K562 (cell line): Measurements from ENCODE around the gene DAP. TPM values are rescaled to one million over a fixed set of nuclear protein-coding genes. Genes with fewer than 3 reads are reported as not detected.

Experiments
- ATAC-seq: fragments of 200-7000 bp; cut with Tn5 transposase; 3 replicates; pipeline ENCODE4 v1.9.1; 2020; ENCODE audit warnings: moderate library complexity
- Bru-seq: library from RNA; stranded (reverse); fragments of 400-500 nt; gene quantifications from one replicate; lab custom pipeline; 2021; lab: Mats Ljungman, UMichigan
- BruChase-seq, 2 experiments: library from RNA; stranded (reverse); fragments of 400-500 nt; gene quantifications; one replicate each; lab custom pipeline; 2021; lab: Mats Ljungman, UMichigan
- BruUV-seq: library from RNA; stranded (reverse); fragments of 400-500 nt; replicated peaks from 2 replicates; lab custom pipeline; 2021; lab: Mats Ljungman, UMichigan
- CTCF ChIA-PET: fragments of 300-600 bp; formaldehyde crosslinking; extraction: SDS; loops from one replicate; lab custom pipeline; 2021; ENCODE audit warnings: low intra/inter-chr PET ratio; lab: Yijun Ruan, JAX
- POLR2A ChIA-PET: fragments of 300-600, 350-650 bp; sonication (Branson Sonifier 250); formaldehyde crosslinking; extraction: SDS; loops from one replicate; lab custom pipeline; 2021; ENCODE audit warnings: antibody characterized with exemption, inconsistent platforms; lab: Yijun Ruan, JAX
- DNase-seq, 4 experiments: peaks; one replicate each; pipeline versions ENCODE4 v3.0.0 to v3.0.0-alpha.2; 2011 to 2018; ENCODE audit warnings: low spot score in 3 of 4, mixed read lengths in 3 of 4; ENCODE audit errors: extremely low read depth in 1 of 4
- FAIRE-seq: peaks from 2 replicates; lab custom pipeline; 2011; peaks lifted over from hg19 to GRCh38; lab: Jason Lieb, UNC
- H2AFZ ChIP-seq: 2 replicates; pipeline ENCODE4 v1.6.0; 2011; ENCODE audit warnings: low read depth, low read length, control low read depth, inconsistent platforms
- H3K27ac ChIP-seq: fragments of 200-600 bp; 3 replicates; pipeline ENCODE4 v1.8.0; 2011; ENCODE audit warnings: low read depth, mild to moderate bottlenecking, control low read depth, inconsistent platforms, low read length, moderate library complexity, mixed read lengths; ENCODE audit errors: extremely low read depth
- H3K27me3 ChIP-seq, 2 experiments: fragments of 300-600 bp in 1 of 2; 2 replicates in 1 of 2; 3 replicates in 1 of 2; pipeline versions ENCODE4 v1.6.0 to v1.8.0; 2011; ENCODE audit warnings: inconsistent platforms in 2 of 2, low read length in 2 of 2, mild to moderate bottlenecking in 1 of 2, mixed read lengths in 1 of 2, moderate library complexity in 1 of 2; ENCODE audit not compliant: control insufficient read depth in 2 of 2, insufficient read depth in 2 of 2
- H3K36me3 ChIP-seq: fragments of 300-600 bp; 3 replicates; pipeline ENCODE4 v1.8.0; 2011; ENCODE audit warnings: mild to moderate bottlenecking, low read length, inconsistent platforms; ENCODE audit not compliant: control insufficient read depth, insufficient read depth
- H3K4me1 ChIP-seq, 2 experiments: fragments of 200-600 bp in 1 of 2; replicated peaks in 1 of 2; 2 replicates in 1 of 2; 3 replicates in 1 of 2; pipeline versions ENCODE4 v1.5.1 to v1.8.0; 2011; ENCODE audit warnings: inconsistent platforms in 2 of 2, low read length in 2 of 2, mild to moderate bottlenecking in 1 of 2, mixed read lengths in 1 of 2, moderate library complexity in 1 of 2; ENCODE audit not compliant: control insufficient read depth in 2 of 2, insufficient read depth in 2 of 2
- H3K4me2 ChIP-seq: 2 replicates; pipeline ENCODE4 v1.6.1; 2011; ENCODE audit warnings: low read length, control low read depth, inconsistent platforms, mixed read lengths; ENCODE audit not compliant: insufficient read depth
- H3K4me3 ChIP-seq: fragments of 200-600 bp; sonication (generic), shearing (Covaris generic); 2 replicates; pipeline ENCODE4 v1.5.1; 2016; ENCODE audit warnings: control low read depth, inconsistent platforms
- H3K79me2 ChIP-seq: fragments of 200-600 bp; 3 replicates; pipeline ENCODE4 v1.8.0; 2011; ENCODE audit warnings: low read length, inconsistent platforms; ENCODE audit not compliant: control insufficient read depth, insufficient read depth
- H3K9ac ChIP-seq, 2 experiments: 2 replicates each; pipeline versions ENCODE4 v1.6.0 to v1.6.1; 2011; ENCODE audit warnings: low read depth in 2 of 2, low read length in 2 of 2, control low read depth in 1 of 2, inconsistent platforms in 1 of 2, mild to moderate bottlenecking in 1 of 2, mixed read lengths in 1 of 2; ENCODE audit not compliant: insufficient read depth in 1 of 2
- H3K9me1 ChIP-seq: one replicate; pipeline ENCODE4 v1.6.0; 2011; ENCODE audit warnings: inconsistent platforms, mild to moderate bottlenecking, low read length, moderate library complexity; ENCODE audit not compliant: control insufficient read depth, insufficient read depth
- H3K9me3 ChIP-seq: replicated peaks from 2 replicates; pipeline ENCODE4 v1.5.1; 2011; ENCODE audit warnings: low read depth, low read length, inconsistent platforms; ENCODE audit not compliant: control insufficient read depth, insufficient read depth
- H4K20me1 ChIP-seq: replicated peaks from 2 replicates; pipeline ENCODE4 v1.6.1; 2011; ENCODE audit warnings: low read length, inconsistent platforms, mixed read lengths; ENCODE audit not compliant: control insufficient read depth, insufficient read depth
- CBX3 ChIP-seq, 2 experiments: IDR thresholded peaks; 1 replicate in 1 of 2; 2 replicates in 1 of 2; pipeline ENCODE4 v1.6.1; 2012; ENCODE audit warnings: inconsistent platforms in 2 of 2, low read length in 2 of 2, borderline replicate concordance in 1 of 2, control low read depth in 1 of 2
- MAZ ChIP-seq, 2 experiments: fragments of 450-650 bp in 1 of 2; sonication (generic) in 1 of 2; formaldehyde crosslinking; IDR thresholded peaks in 1 of 2; conservative IDR thresholded peaks in 1 of 2; 2 replicates each; pipeline versions ENCODE4 v1.4.0 to v1.5.0; 2020; ENCODE audit warnings: mild to moderate bottlenecking in 1 of 2, missing genetic modification reagents in 1 of 2
- RAD21 ChIP-seq, 2 experiments: fragments of 250-450 bp in 1 of 2; fragments of 450-650 bp in 1 of 2; sonication (Bioruptor Pico) in 1 of 2; formaldehyde crosslinking in 1 of 2; IDR thresholded peaks in 1 of 2; conservative IDR thresholded peaks in 1 of 2; 2 replicates each; pipeline versions ENCODE4 v1.4.0 to v1.8.0; 2020 to 2022; ENCODE audit warnings: mild to moderate bottlenecking in 2 of 2, moderate library complexity in 1 of 2
- RBFOX2 ChIP-seq: fragments of 200-400 bp; formaldehyde crosslinking; IDR thresholded peaks from 2 replicates; pipeline ENCODE4 v1.6.1; 2017; ENCODE audit warnings: low read depth, mild to moderate bottlenecking, low read length, moderate library complexity
- SMAD3 ChIP-seq: fragments of 450-650 bp; formaldehyde crosslinking; conservative IDR thresholded peaks from 2 replicates; pipeline ENCODE4 v1.4.0; 2020; ENCODE audit warnings: mild to moderate bottlenecking
- SMAD4 ChIP-seq: fragments of 250-450 bp; sonication (Bioruptor Pico); conservative IDR thresholded peaks from 2 replicates; pipeline ENCODE4 v1.8.0; 2021; ENCODE audit warnings: inconsistent platforms, mild to moderate bottlenecking, moderate library complexity
- SOX6 ChIP-seq: fragments of 450-650 bp; IDR thresholded peaks from 2 replicates; pipeline ENCODE4 v1.6.1; 2014; ENCODE audit warnings: mild to moderate bottlenecking
- ZNF354B ChIP-seq: fragments of 250-450 bp; sonication (Bioruptor Pico); IDR thresholded peaks from 2 replicates; pipeline ENCODE4 v1.4.0; 2020
- WGBS: fragments of 100-300 bp; shearing (Covaris generic); methylation state at CpG from one replicate; pipeline ENCODE4 v1.1.6; 2016; ENCODE audit warnings: low coverage, mixed read lengths; ENCODE audit not compliant: insufficient coverage; ENCODE audit errors: missing lambda C conversion rate; 5-methylcytosine and 5-hydroxymethylcytosine counted together
- in situ Hi-C: fragments of 300-500 bp; cut with MboI; formaldehyde crosslinking; loops from 4 replicates; pipeline ENCODE4 v1.15.0; 2018; ENCODE audit warnings: inconsistent platforms, mixed read lengths
- intact Hi-C: fragments of 100-400 bp; cut with micrococcal nuclease; formaldehyde crosslinking; loops from 2 replicates; pipeline ENCODE4 v1.14.2; 2022
- long read RNA-seq, 3 experiments: library from polyadenylated mRNA in 2 of 3; library from RNA in 1 of 3; unstranded in 2 of 3; stranded (forward) in 1 of 3; transcript quantifications; one replicate each; pipeline ENCODE4 v2.0.0, GENCODE V29; 2019 to 2022
- polyA minus RNA-seq, 3 experiments: library from RNA; depleted of rRNA, polyadenylated mRNA; stranded (reverse); fragments of >200 nt; gene quantifications; 2 replicates each; pipeline ENCODE4 v1.2.3, GENCODE V29; 2011
- polyA plus RNA-seq, 8 experiments: library from polyadenylated mRNA; depleted of rRNA in 4 of 8; stranded (reverse) in 5 of 8; unstranded in 3 of 8; fragments of >200 nt; fragmentation: Nextera tagmentation in 2 of 8; fragmentation: Illumina TruSeq in 1 of 8; extraction: Ambion mirVana in 2 of 8; extraction: Trizol in 1 of 8; gene quantifications; 2 replicates each; pipeline versions ENCODE4 v1.2.1 to v1.2.3, GENCODE V29; 2011 to 2014; ENCODE audit warnings: inconsistent platforms in 1 of 8, missing spikeins in 1 of 8
- total RNA-seq, 7 experiments: library from RNA; depleted of rRNA in 6 of 7; stranded (reverse); fragments of >200 nt in 6 of 7; fragmentation: Illumina TruSeq in 2 of 7; extraction: Trizol in 2 of 7; gene quantifications; 2 replicates each; pipeline versions ENCODE4 v1.2.1 to v1.2.3, GENCODE V29; 2011 to 2021; ENCODE audit warnings: low replicate concordance in 1 of 7

Gene DAP
- 60.9 and 94.0 TPM in 2 replicates for total RNA-seq (2011; cell fraction: chromatin; rRNA removed; ENCODE audit: low replicate concordance)
- 39.0 and 46.8 TPM in 2 replicates for total RNA-seq (2011; cell fraction: nucleolus; rRNA removed)
- 92.2 and 142 TPM in 2 replicates for total RNA-seq (2011; cell fraction: nucleoplasm; rRNA removed)
- total RNA-seq (2014; rRNA removed) (31.3 and 36.1 TPM in 2 replicates), total RNA-seq (2014; rRNA removed; fragmentation: Illumina TruSeq; extraction: Trizol) (33.6 and 34.5 TPM in 2 replicates), total RNA-seq (2015; rRNA removed; fragmentation: Illumina TruSeq; extraction: Trizol) (27.3 and 28.7 TPM in 2 replicates), total RNA-seq (2021) (118 and 129 TPM in 2 replicates), polyA plus RNA-seq (2011; rRNA removed) (51.9 and 61.8 TPM in 2 replicates), polyA plus RNA-seq (2014; fragmentation: Illumina TruSeq; extraction: Trizol) (151 and 157 TPM in 2 replicates), polyA plus RNA-seq (2014; fragmentation: Nextera tagmentation; extraction: Ambion mirVana) (10 to 100 TPM; 14.1 to 21.7 TPM), polyA plus RNA-seq (2014; rRNA removed) (84.2 and 84.3 TPM in 2 replicates), polyA minus RNA-seq (2011; rRNA and poly(A)+ RNA removed) (35.4 and 39.4 TPM in 2 replicates), Bru-seq, nascent RNA (percentile 93 among the genes with signal in this experiment), BruChase-seq, experiment 1, labeled RNA remaining after a 2-hour chase (percentile 80 among the genes with signal in this experiment), BruChase-seq, experiment 2, labeled RNA remaining after a 6-hour chase (percentile 74 among the genes with signal in this experiment)
- 104 and 110 TPM in 2 replicates for polyA plus RNA-seq (2011; cell fraction: cytosol; rRNA removed)
- polyA plus RNA-seq (2011; cell fraction: nucleus; rRNA removed): 62.6 and 63.5 TPM in 2 replicates
- polyA plus RNA-seq (2012): 102 and 243 TPM in 2 replicates
- 64.4 and 65.4 TPM in 2 replicates for polyA minus RNA-seq (2011; cell fraction: cytosol; rRNA and poly(A)+ RNA removed)
- polyA minus RNA-seq (2011; cell fraction: nucleus; rRNA and poly(A)+ RNA removed): 28.3 and 33.3 TPM in 2 replicates
- long read RNA-seq, experiment 1, transcript DAP-201 (4 exons, 2,339 nt): major isoform, 357 of 592 reads
- long read RNA-seq, experiment 1, partial matches to known transcripts: 56 of 592 reads
- long read RNA-seq, experiment 1, other reads (novel, unspliced or antisense): 178 of 592 reads
- long read RNA-seq, experiment 2, transcript DAP-201 (4 exons, 2,339 nt): major isoform, 110 of 141 reads
- long read RNA-seq, experiment 2, partial matches to known transcripts: 1 of 141 reads
- long read RNA-seq, experiment 2, other reads (novel, unspliced or antisense): 30 of 141 reads
- long read RNA-seq, experiment 3, transcript DAP-201 (4 exons, 2,339 nt): major isoform, 118 of 128 reads
- long read RNA-seq, experiment 3, partial matches to known transcripts: 1 of 128 reads
- long read RNA-seq, experiment 3, other reads (novel, unspliced or antisense): 8 of 128 reads

GRCh38 chr5:10761185-10761932 lies at the start of gene DAP:
DAP (minus strand) TSS chr5:10761234; CDS start chr5:10761068, 166 bp downstream.
- Histone ChIP-seq H3K27me3 (no peaks in the 10 kb centered on the region), H3K9me1 (peaks cover 12% of the 10 kb centered on the region), H3K4me2 (peak within 1 kb of the TSS; percentile 93), H3K79me2 (peaks cover 50% of the 10 kb centered on the region), H4K20me1 (peaks cover 20% of the 10 kb centered on the region), H3K36me3 (peaks cover 27% of the 10 kb centered on the region), H3K4me1 (peaks cover 18 to 36% of the 10 kb centered on the region in 2 experiments), H3K9ac (peak within 1 kb of the TSS; percentile 94 to 95), H3K9me3 (no peaks in the 10 kb centered on the region), H3K4me3 (peak within 1 kb of the TSS; percentile 88), H2AFZ (peak within 1 kb of the TSS; percentile 94), H3K27ac (peak within 1 kb of the TSS; percentile 95)
- 1% methylated on average over 48 of the region's 79 CpGs for WGBS
- ChIA-PET CTCF (interaction anchor here (0.5 kb wide), 1 partner anchor 62 kb away, joined by 3 read pairs; no protein-coding TSS in a partner anchor), POLR2A (interaction anchor here (0.6 to 1.3 kb wide), 10 partner anchors 12 to 69 kb away, joined by 3 to 10 read pairs (median 4); no protein-coding TSS in a partner anchor)
- intact Hi-C loops (loop anchor here (2.0 to 10.0 kb wide), 4 partner anchors 27 to 257 kb away; no protein-coding TSS in a partner anchor), in situ Hi-C loops (no loop called here)
- BruUV-seq: TSS peak; percentile 96
- FAIRE-seq: peak; percentile 68
- DNase-seq: peak; percentile 94 to 95 (median 94)
- peak; percentile 75 for ATAC-seq
- TF ChIP-seq RBFOX2 (peak; percentile 86), SMAD3 (CRISPR knock-in tag) (no peak), ZNF354B (CRISPR knock-in tag) (no peak), SOX6 (peak; percentile 26; the same call in 1 of the 2 replicates), MAZ (CRISPR knock-in tag; conservative IDR thresholded peaks at IDR 0.05 in 1 of 2, IDR thresholded peaks at IDR 0.05 in 1 of 2) (peak; percentile 67 to 84), SMAD4 (CRISPR knock-in tag) (peak; percentile 27; the same call in 1 of the 2 replicates), RAD21 (CRISPR knock-in tag; conservative IDR thresholded peaks at IDR 0.05 in 1 of 2, IDR thresholded peaks at IDR 0.05 in 1 of 2) (0 out of 4 replicates have a peak, but pooled peaks of 1 of the 2 experiments have one; percentile 7), CBX3 (IDR thresholded peaks at IDR 0.05; ENCODE audit: borderline replicate concordance in 1 of 2, low read length in 2 of 2) (0 out of 3 replicates have a peak, but pooled peaks of 1 of the 2 experiments have one; percentile 19)
